Measurements from ENCODE around the gene KLHDC7A.
"Not testable (repeated sequence)": the region's sequence is repeated elsewhere in the genome, so short reads cannot be mapped to it uniquely, and the experiment has no call there.

Gene KLHDC7A

GRCh38 chr1:18480315-18481189, at the start of gene KLHDC7A:
TSS of gene KLHDC7A (plus strand) at chr1:18480930. CDS start at chr1:18480982, 52 bp downstream.
- DNase-seq (ENCODE audit: low read depth in 3 of 3) = no peak

GRCh38 chr1:18434041-18434440, 46.7 kb upstream of the KLHDC7A start:
- DNase-seq (ENCODE audit: low read depth in 3 of 3) = no peak

DNA sequence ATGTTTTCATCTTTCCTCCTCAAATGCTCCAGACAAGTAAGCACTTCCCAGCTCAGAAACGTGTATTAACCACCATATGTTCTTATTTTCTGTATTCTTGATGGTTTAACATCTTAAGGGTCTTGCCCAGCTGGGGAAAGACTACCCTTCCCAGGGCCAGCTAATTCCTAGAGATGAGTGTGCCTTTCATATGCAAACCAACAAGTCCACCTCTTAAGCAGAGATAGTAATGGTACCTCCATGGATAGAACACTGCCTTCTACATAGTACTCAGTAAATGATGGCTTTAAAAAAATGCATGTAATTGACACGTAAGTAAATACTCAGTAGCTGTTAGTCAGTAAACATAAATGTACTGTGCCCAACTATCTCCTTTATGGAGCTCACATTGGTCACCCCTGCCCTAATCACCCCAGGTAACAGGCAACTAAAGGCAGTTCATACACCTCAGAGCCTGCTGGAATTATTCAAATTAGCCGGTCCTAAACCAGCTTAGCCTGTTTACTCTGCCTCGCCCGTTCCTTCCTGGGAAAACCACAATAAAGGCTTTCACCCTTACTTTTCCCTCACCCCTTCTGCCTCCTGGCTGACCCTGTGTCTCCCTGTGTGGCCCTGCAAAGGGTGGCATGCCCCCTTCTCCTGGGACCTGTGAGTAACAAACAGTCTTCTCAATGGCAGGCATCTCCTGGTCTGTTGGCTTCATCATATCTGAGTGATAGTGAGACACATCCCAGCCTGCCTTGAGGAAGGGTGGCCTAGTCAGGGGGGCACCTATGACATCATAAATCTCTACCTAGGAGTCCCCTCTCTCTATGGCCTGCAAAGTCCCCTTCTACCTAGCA, 40.1 kb upstream of the KLHDC7A start:
- DNase-seq (ENCODE audit: low read depth in 3 of 3) = no peak

GRCh38 chr1:18443587-18444520, 36.9 kb upstream of the KLHDC7A start:
- no peak for DNase-seq (ENCODE audit: low read depth in 3 of 3)

GRCh38 chr1:18444563-18444962, 36.2 kb upstream of the KLHDC7A start:
- no peak for DNase-seq (ENCODE audit: low read depth in 3 of 3)

DNA sequence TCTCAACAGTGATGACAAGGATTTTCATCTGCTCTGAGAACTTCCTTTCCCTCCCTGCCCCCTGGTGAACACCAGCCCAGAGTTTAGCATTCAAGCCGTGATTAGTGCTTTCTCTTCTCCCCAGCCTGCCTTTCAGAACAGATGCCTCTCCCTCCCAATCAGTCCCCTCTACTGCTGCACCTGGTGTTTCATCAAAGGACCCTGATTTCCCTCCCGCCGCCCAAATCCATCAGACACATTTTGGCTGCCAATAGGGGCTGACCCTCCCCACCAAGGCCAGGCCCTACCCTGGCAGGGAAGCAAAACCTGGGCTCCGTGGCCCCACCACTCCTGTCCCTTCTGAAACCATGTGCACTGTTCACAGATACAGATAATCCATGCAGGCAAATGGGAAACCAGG, 34.0 kb upstream of the KLHDC7A start:
- no peak for DNase-seq (ENCODE audit: low read depth in 3 of 3)

DNA sequence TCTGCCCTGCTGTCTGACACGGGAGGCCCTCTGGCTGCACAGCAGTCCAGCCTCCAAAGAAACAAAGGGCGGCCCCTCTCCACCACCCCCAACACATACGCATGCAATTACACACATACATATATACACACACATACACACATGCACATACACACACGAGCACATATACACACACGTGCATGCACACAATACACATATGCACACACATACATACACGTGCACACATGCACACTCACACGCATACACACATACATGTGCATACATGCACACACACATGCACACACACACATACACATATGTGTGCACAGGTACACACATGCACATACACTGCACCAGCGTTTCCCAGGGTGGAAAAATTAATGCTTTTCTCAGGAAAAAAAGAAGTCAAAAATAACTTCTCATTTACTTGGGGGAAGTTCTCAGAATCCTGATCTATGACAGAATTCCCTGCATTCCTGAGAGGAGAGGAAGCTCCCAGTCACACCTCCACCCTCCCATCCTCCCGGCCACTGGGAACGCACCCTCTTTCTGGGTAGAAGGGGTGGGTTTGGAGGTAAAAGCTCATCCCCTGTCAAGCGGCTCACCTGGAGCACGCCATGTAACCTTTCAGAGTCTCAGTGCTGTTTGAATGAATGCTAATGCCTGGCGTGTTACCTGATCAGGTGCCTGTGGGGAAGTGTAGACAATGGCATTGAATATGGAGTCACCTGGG, 33.1 kb upstream of the KLHDC7A start:
- DNase-seq (ENCODE audit: low read depth in 3 of 3) = no peak

- no peak for DNase-seq (ENCODE audit: low read depth in 3 of 3)
Measured at GRCh38 chr1:18448889-18449288, 31.8 kb upstream of the KLHDC7A start.

GRCh38 chr1:18452550-18452949, 28.2 kb upstream of the KLHDC7A start:
- DNase-seq (ENCODE audit: low read depth in 3 of 3) = no peak

GRCh38 chr1:18458133-18459092, 22.3 kb upstream of the KLHDC7A start:
- no peak for DNase-seq (ENCODE audit: low read depth in 3 of 3)

DNA sequence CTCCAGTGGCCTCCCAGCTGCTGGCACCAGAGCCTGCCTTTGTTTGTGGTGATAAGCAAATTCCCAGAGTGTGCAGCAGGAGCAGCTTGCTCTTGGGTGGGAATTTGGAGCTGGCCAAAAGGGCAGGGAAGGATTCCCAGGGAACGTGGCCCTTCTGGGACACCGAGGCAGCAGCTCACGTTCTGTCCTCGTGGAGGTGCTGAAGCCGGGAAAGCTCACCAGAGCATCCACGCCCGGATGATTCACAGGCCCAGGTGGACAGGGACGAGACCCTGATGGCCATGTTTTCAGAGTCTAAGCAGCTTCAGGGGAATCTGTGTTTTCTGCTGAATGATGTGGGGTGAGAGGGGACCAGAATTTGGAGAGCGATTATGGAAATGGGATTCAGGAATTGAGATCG, 19.1 kb upstream of the KLHDC7A start:
- no peak for DNase-seq (ENCODE audit: low read depth in 3 of 3)

GRCh38 chr1:18462517-18462916, 18.2 kb upstream of the KLHDC7A start:
- not testable (repeated sequence) for DNase-seq (ENCODE audit: low read depth in 3 of 3)

GRCh38 chr1:18463063-18463462, 17.7 kb upstream of the KLHDC7A start:
- DNase-seq (ENCODE audit: low read depth in 3 of 3) = no peak

DNA sequence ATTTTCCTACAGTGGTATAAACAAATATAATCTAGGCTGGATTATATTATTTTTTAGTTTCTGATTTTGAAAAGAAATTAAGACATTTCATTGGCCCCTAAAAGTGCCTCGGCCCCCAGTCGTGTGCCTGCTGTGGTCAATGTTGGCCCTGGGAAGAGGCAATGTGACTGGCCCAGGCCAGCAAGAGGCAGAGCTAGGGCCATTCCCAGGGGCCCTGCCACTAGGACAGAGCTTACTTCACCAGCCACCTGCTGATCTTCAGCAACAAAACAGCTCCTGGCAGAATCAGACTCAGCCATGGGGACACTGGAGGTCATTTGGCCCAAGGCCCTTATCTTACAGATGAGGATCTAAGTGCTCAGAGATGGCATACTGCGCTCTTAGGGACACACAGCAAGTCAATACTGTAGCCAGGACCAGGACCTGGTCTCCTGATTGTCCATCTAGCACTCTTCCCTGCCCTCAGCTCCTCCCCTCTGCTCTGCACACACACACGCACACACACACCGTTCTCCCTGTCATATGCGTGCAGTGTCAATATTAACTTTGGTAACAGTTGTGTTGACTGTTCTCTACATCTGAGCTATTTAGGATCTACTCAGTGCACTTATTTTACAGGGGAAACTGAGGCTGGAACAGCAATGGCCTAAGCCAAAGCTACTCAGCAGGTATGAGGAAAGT, 16.6 kb upstream of the KLHDC7A start:
- DNase-seq (ENCODE audit: low read depth in 3 of 3) = no peak

- no peak for DNase-seq (ENCODE audit: low read depth in 3 of 3)
Measured at GRCh38 chr1:18464665-18465050, 16.1 kb upstream of the KLHDC7A start.

GRCh38 chr1:18466676-18467075, 14.1 kb upstream of the KLHDC7A start:
- DNase-seq (ENCODE audit: low read depth in 3 of 3) = no peak

DNA sequence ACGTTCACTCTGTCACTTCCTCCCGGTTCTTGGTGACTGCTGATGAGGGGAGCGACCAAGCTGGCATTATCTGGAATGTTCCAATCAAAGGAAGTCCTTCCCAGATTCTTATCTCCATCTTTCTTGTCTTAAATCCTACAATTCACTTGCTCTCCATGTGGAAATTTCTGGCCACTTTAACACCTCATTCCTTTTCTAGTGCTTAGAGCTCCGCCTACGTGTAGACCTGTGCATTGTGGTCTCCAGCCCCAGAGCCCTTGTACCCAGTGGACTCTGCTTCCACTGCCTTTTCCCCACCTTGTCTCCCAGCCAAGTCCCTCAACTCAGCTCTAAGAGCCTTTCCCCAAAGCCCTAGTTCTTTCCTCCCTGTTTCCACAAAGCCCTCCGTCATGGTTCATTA, 12.2 kb upstream of the KLHDC7A start:
- no peak for DNase-seq (ENCODE audit: low read depth in 3 of 3)

DNA sequence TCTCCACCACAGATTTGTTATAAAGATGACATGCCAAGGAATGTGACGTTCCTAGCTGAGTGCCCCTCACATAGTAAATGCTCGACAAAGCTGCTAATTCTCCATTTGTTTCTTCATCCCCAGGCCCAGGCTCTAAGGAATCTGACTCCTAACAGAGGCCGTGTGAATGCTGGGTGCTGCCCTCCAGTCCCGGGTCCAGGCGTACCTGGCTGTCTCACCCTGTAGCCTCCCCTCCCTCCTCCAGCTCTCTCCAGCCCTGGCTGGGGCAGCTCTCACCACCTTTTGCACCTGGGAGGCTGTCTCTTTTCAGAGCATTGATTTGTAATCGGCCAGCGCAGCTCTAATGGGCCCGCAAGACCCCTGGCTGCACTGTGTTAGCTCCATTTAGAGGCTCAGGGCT, 11.2 kb upstream of the KLHDC7A start:
- DNase-seq (ENCODE audit: low read depth in 3 of 3) = no peak

DNA sequence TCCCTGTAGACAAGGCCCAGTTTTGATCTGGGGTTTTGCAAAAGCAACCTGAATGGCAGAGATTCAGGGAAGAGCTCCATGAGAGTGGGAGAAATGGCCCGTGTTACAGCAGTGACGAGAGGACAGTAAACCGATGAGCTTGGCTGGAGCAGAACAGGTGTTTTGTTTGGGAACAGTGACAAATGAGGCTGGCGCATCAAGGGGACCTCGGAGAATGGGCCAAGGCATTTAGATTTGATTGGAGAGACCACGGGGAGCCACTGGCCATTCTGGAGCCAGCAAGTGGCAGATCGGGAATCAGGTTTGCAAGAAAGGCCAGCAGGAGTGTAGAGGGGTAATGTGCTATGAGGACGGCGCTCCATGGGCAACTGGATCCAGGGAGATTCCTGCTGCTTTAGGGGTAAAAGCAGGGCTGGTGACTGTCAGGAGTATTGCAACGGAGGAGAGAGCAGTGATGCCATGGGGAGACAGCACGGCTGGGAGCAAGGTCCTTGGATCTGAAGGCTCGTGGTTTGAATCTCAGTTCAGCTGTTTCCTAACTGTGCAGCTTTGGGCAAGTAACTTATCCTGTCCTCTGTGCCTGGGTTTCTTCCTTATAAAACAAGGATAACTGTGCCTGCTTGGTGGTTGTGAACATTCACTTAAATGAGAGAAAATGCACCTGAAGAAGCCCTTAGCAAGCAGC, 9.9 kb upstream of the KLHDC7A start:
- DNase-seq (ENCODE audit: low read depth in 3 of 3) = no peak
